HepG2 (cell line): ENCODE measurements around the gene TUBA1C. TPM values are rescaled to one million over a fixed set of nuclear protein-coding genes. Genes with fewer than 3 reads are reported as not detected.

Experiments
- ARNT ChIP-seq: fragments of 450-650 bp; IDR thresholded peaks from 2 replicates; pipeline ENCODE4 v1.6.1; 2017
- ASH2L ChIP-seq: fragments of 300-600, 200-600 bp; sonication (generic); IDR thresholded peaks from 2 replicates; pipeline ENCODE4 v1.7.0; 2017; ENCODE audit warnings: low read depth, mild to moderate bottlenecking, moderate library complexity, mixed read lengths, low read length; ENCODE audit not compliant: insufficient read length
- CENPBD1 ChIP-seq: sonication (generic); formaldehyde crosslinking; IDR thresholded peaks from 2 replicates; pipeline ENCODE4 v1.8.0; 2022; ENCODE audit warnings: missing genetic modification reagents, low read depth, mild to moderate bottlenecking, borderline replicate concordance
- CENPT ChIP-seq: sonication (generic); formaldehyde crosslinking; IDR thresholded peaks from 2 replicates; pipeline ENCODE4 v1.8.0; 2022; ENCODE audit warnings: low read depth, mild to moderate bottlenecking, moderate library complexity, missing genetic modification reagents
- NFAT5 ChIP-seq: sonication (generic); formaldehyde crosslinking; IDR thresholded peaks from 2 replicates; pipeline ENCODE4 v1.4.0; 2020; ENCODE audit warnings: missing genetic modification reagents
- SNAPC4 ChIP-seq: sonication (generic); formaldehyde crosslinking; IDR thresholded peaks from 2 replicates; pipeline ENCODE4 v1.4.0; 2020; ENCODE audit warnings: mild to moderate bottlenecking, missing genetic modification reagents
- ZNF34 ChIP-seq: sonication (generic); formaldehyde crosslinking; IDR thresholded peaks from 2 replicates; pipeline ENCODE4 v1.4.0; 2020; ENCODE audit warnings: mild to moderate bottlenecking, missing genetic modification reagents, borderline replicate concordance
- ZNF496 ChIP-seq: sonication (generic); formaldehyde crosslinking; IDR thresholded peaks from 2 replicates; pipeline ENCODE4 v1.8.1; 2023; ENCODE audit warnings: mild to moderate bottlenecking, moderate library complexity, missing genetic modification reagents; ENCODE audit not compliant: insufficient replicate concordance
- ZNF709 ChIP-seq: sonication (generic); formaldehyde crosslinking; IDR thresholded peaks from 2 replicates; pipeline ENCODE4 v1.5.0; 2020; ENCODE audit warnings: mild to moderate bottlenecking, missing genetic modification reagents
- polyA plus RNA-seq, 8 experiments: library from polyadenylated mRNA; depleted of rRNA in 3 of 8; stranded (reverse) in 7 of 8; unstranded in 1 of 8; fragments of >200 nt; fragmentation: Illumina TruSeq in 4 of 8; extraction: Trizol in 4 of 8; gene quantifications; 2 replicates each; pipeline versions ENCODE4 v1.2.1 to v1.2.3, GENCODE V29; 2011 to 2016; ENCODE audit warnings: low read depth in 4 of 8, missing spikeins in 1 of 8, mixed read lengths in 1 of 8; ENCODE audit not compliant: insufficient read depth in 1 of 8
- total RNA-seq, 5 experiments: library from RNA; depleted of rRNA; stranded (reverse); fragments of >200 nt; fragmentation: Illumina TruSeq; extraction: Trizol; gene quantifications; 2 replicates each; pipeline ENCODE4 v1.2.3, GENCODE V29; 2016; ENCODE audit warnings: low read depth in 1 of 5
- TF ChIP-seq, protein P1 (sequence below): sonication (generic); formaldehyde crosslinking; IDR thresholded peaks from 2 replicates; pipeline ENCODE4 v1.5.0; 2020; ENCODE audit warnings: missing genetic modification reagents
- TF ChIP-seq, protein P2 (sequence below): sonication (generic); formaldehyde crosslinking; IDR thresholded peaks from 2 replicates; pipeline ENCODE4 v1.9.0; 2021; ENCODE audit warnings: missing genetic modification reagents, borderline replicate concordance

TUBA1C gene
- total and polyA plus RNA-seq, 2 of the 13 experiments (the other 11 are each of a cell fraction or from before 2014, with no cell fraction given) = 693 to 1,075 TPM

DNA sequence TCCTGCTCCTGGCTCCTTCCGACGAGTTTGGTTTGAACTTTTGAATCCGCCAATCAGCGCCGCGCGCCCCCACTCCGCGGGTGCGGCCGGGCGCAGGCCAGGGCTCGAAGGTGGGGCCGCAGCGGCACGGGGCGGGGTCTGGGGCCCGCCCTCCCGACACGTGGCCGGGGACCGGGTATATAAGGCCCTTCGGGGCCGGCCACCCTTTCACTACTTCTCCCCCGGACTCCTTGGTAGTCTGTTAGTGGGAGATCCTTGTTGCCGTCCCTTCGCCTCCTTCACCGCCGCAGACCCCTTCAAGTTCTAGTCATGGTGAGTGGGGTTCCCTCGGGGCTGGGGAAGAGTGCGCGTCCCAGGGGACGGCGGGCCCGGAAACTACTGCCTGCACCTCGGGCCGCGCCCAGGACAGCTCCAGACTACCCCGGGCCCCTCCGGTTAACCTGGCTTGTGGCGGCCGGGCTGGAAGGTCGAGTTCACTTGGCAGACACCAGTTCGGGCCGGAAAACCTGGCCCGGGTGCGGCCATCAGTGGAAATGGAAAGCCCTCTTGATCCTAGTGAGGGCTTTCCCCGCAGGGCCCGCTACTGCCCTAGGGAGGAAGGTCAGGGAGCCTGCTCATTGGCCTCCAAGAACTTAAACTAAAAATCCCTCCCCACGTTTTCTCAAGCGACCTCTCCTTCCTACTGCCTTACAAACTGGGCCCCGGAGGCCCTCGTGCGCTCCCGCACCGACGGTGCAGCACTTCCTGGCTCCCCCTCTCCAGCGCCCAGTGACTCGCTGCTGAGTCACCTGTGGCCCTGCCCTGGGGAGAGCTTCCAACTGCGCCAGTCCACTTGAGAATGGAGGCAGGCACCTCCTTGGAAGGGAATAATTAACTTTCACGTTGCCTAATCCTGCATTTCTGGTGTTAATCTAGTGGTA, at the start of gene TUBA1C (continued):
- TF ChIP-seq NFAT5 (peak; percentile 79; the same call in 1 of the 2 replicates), ZNF34 (CRISPR knock-in tag) (no peak), SNAPC4 (CRISPR knock-in tag) (peak; percentile 82), CENPT (CRISPR knock-in tag) (peak; percentile 10; the same call in 1 of the 2 replicates), ZNF496 (CRISPR knock-in tag) (no peak), ARNT (no peak), CENPBD1 (CRISPR knock-in tag) (no peak), ZNF709 (CRISPR knock-in tag) (peak; percentile 73; the same call in 1 of the 2 replicates), ASH2L (peak; percentile 33)
- TF ChIP-seq, protein P1, sequence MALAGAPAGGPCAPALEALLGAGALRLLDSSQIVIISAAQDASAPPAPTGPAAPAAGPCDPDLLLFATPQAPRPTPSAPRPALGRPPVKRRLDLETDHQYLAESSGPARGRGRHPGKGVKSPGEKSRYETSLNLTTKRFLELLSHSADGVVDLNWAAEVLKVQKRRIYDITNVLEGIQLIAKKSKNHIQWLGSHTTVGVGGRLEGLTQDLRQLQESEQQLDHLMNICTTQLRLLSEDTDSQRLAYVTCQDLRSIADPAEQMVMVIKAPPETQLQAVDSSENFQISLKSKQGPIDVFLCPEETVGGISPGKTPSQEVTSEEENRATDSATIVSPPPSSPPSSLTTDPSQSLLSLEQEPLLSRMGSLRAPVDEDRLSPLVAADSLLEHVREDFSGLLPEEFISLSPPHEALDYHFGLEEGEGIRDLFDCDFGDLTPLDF (CRISPR knock-in tag) = peak; percentile 63
- TF ChIP-seq, protein P2, sequence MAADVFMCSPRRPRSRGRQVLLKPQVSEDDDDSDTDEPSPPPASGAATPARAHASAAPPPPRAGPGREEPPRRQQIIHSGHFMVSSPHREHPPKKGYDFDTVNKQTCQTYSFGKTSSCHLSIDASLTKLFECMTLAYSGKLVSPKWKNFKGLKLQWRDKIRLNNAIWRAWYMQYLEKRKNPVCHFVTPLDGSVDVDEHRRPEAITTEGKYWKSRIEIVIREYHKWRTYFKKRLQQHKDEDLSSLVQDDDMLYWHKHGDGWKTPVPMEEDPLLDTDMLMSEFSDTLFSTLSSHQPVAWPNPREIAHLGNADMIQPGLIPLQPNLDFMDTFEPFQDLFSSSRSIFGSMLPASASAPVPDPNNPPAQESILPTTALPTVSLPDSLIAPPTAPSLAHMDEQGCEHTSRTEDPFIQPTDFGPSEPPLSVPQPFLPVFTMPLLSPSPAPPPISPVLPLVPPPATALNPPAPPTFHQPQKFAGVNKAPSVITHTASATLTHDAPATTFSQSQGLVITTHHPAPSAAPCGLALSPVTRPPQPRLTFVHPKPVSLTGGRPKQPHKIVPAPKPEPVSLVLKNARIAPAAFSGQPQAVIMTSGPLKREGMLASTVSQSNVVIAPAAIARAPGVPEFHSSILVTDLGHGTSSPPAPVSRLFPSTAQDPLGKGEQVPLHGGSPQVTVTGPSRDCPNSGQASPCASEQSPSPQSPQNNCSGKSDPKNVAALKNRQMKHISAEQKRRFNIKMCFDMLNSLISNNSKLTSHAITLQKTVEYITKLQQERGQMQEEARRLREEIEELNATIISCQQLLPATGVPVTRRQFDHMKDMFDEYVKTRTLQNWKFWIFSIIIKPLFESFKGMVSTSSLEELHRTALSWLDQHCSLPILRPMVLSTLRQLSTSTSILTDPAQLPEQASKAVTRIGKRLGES (CRISPR knock-in tag) = peak; percentile 78; the same call in 1 of the 2 replicates
